ENCODE results near the gene MIR17HG.

DNA sequence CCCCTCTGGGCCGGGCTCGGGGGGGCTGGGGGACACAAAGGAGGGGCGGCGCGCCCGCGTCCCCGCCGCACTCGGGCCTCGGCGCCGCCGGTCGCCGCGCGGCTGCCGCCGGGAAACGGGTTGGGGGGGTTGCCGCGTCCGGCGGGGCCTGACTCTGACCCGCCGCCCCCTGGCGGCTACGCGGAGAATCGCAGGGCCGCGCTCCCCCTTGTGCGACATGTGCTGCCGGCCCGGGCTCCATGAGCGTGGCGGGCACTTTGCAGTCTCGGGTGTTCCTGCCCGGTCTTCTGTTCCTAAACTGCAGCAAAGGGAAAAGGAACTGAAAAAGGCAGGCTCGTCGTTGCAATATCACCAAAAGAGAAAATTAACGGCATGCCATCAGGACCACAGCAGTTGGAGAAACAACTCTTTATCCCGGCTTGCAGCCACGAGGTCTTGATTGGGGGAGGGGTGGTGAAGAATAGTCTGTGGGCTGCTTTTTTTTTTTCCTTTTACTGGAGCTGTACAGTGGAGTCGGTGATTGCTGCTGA, 1.5 kb downstream of the MIR17HG start:
- peak; percentile 95 for TF ChIP-seq CTCF (IDR thresholded peaks at IDR 0.05; ENCODE audit: poor library complexity, severe bottlenecking)
- TF ChIP-seq, protein P1, sequence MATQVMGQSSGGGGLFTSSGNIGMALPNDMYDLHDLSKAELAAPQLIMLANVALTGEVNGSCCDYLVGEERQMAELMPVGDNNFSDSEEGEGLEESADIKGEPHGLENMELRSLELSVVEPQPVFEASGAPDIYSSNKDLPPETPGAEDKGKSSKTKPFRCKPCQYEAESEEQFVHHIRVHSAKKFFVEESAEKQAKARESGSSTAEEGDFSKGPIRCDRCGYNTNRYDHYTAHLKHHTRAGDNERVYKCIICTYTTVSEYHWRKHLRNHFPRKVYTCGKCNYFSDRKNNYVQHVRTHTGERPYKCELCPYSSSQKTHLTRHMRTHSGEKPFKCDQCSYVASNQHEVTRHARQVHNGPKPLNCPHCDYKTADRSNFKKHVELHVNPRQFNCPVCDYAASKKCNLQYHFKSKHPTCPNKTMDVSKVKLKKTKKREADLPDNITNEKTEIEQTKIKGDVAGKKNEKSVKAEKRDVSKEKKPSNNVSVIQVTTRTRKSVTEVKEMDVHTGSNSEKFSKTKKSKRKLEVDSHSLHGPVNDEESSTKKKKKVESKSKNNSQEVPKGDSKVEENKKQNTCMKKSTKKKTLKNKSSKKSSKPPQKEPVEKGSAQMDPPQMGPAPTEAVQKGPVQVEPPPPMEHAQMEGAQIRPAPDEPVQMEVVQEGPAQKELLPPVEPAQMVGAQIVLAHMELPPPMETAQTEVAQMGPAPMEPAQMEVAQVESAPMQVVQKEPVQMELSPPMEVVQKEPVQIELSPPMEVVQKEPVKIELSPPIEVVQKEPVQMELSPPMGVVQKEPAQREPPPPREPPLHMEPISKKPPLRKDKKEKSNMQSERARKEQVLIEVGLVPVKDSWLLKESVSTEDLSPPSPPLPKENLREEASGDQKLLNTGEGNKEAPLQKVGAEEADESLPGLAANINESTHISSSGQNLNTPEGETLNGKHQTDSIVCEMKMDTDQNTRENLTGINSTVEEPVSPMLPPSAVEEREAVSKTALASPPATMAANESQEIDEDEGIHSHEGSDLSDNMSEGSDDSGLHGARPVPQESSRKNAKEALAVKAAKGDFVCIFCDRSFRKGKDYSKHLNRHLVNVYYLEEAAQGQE (IDR thresholded peaks at IDR 0.05; ENCODE audit: borderline replicate concordance): peak; percentile 36
- peak; percentile 80 for TF ChIP-seq SMC3 (conservative IDR thresholded peaks at IDR 0.05; ENCODE audit: poor library complexity)
- no peak for TF ChIP-seq EZH2 (IDR thresholded peaks at IDR 0.05; ENCODE audit: borderline replicate concordance, insufficient read depth, low read length, poor library complexity, severe bottlenecking)
- peak; percentile 29 for TF ChIP-seq POLR2AphosphoS5 (IDR thresholded peaks at IDR 0.05)
- TF ChIP-seq EP300 (conservative IDR thresholded peaks at IDR 0.05; ENCODE audit: poor library complexity, severe bottlenecking): no peak
- peak; percentile 66 for TF ChIP-seq RAD21 (conservative IDR thresholded peaks at IDR 0.05)
- peak; percentile 42 for TF ChIP-seq TAF1 (IDR thresholded peaks at IDR 0.05; ENCODE audit: low read depth)
- peak; percentile 100 for TF ChIP-seq MXI1 (conservative IDR thresholded peaks at IDR 0.05; ENCODE audit: poor library complexity, severe bottlenecking)

All from neural cell (in vitro differentiated cells).